CD4-positive, alpha-beta memory T cell (primary cell): ENCODE results near the gene DCPS. TPM values are rescaled to one million over a fixed set of nuclear protein-coding genes. Genes with fewer than 3 reads are reported as not detected.
A peak's percentile ranks its signal among the peaks of the same experiment; 100 is the strongest.

Experiments used
- CTCF ChIA-PET: fragments of 350-600 bp; sonication (Branson Sonifier 250); formaldehyde crosslinking; loops from one replicate; lab custom pipeline; 2021; ENCODE audit warnings: inconsistent platforms; ENCODE audit not compliant: partially characterized antibody; lab: Charles Lee
- POLR2A ChIA-PET: fragments of 350-600 bp; sonication (Branson Sonifier 250); formaldehyde crosslinking; loops from one replicate; lab custom pipeline; 2021; ENCODE audit not compliant: partially characterized antibody; lab: Charles Lee
- DNase-seq, 5 donors: peaks; one replicate each; pipeline versions ENCODE4 v3.0.0 to v3.0.0-alpha.2; 2020 to 2022; ENCODE audit warnings: mixed read lengths in 1 of 5
- H3K27ac ChIP-seq: one replicate; pipeline ENCODE4 v1.7.0; 2013; ENCODE audit warnings: low read depth, low read length
- H3K27me3 ChIP-seq: 2 replicates; pipeline ENCODE4 v1.7.0; 2013; ENCODE audit warnings: mild to moderate bottlenecking, low read length, moderate library complexity; ENCODE audit not compliant: insufficient read depth
- H3K36me3 ChIP-seq: 2 replicates; pipeline ENCODE4 v1.7.0; 2013; ENCODE audit warnings: mild to moderate bottlenecking, low read length, moderate library complexity; ENCODE audit not compliant: insufficient read depth
- H3K4me1 ChIP-seq: 2 replicates; pipeline ENCODE4 v1.7.0; 2013; ENCODE audit warnings: mild to moderate bottlenecking, low read length, moderate library complexity; ENCODE audit not compliant: insufficient read depth
- H3K4me3 ChIP-seq, 2 donors: one replicate each; pipeline ENCODE4 v1.7.0; 2013; ENCODE audit warnings: low read length in 2 of 2, mild to moderate bottlenecking in 1 of 2
- H3K9me3 ChIP-seq, 2 donors: one replicate each; pipeline ENCODE4 v1.7.0; 2013; ENCODE audit warnings: low read length in 2 of 2, control low read depth in 1 of 2; ENCODE audit not compliant: control insufficient read depth in 1 of 2
- H3K27ac Mint-ChIP-seq, 7 donors: one replicate each; pipeline ENCODE4 v1.8.0; 2020 to 2021; ENCODE audit warnings: mixed read lengths in 7 of 7, mild to moderate bottlenecking in 6 of 7, inconsistent platforms in 3 of 7, moderate library complexity in 3 of 7
- H3K27me3 Mint-ChIP-seq, 2 donors: one replicate each; pipeline ENCODE4 v1.8.0; 2020 to 2021; ENCODE audit warnings: mixed read lengths in 2 of 2
- H3K36me3 Mint-ChIP-seq, 2 donors: one replicate each; pipeline ENCODE4 v1.8.0; 2020 to 2021; ENCODE audit warnings: mixed read lengths in 2 of 2, inconsistent platforms in 1 of 2, mild to moderate bottlenecking in 1 of 2
- H3K4me1 Mint-ChIP-seq, 4 donors: one replicate each; pipeline ENCODE4 v1.8.0; 2020 to 2021; ENCODE audit warnings: mixed read lengths in 4 of 4, mild to moderate bottlenecking in 1 of 4
- H3K4me3 Mint-ChIP-seq, 8 donors: one replicate each; pipeline ENCODE4 v1.8.0; 2020 to 2021; ENCODE audit warnings: mixed read lengths in 8 of 8, mild to moderate bottlenecking in 7 of 8, moderate library complexity in 6 of 8, inconsistent platforms in 3 of 8
- H3K9me3 Mint-ChIP-seq, 8 donors: one replicate each; pipeline ENCODE4 v1.8.0; 2020 to 2021; ENCODE audit warnings: mixed read lengths in 8 of 8, mild to moderate bottlenecking in 5 of 8, inconsistent platforms in 3 of 8, moderate library complexity in 1 of 8
- intact Hi-C: fragments of 100-400 bp; cut with micrococcal nuclease; formaldehyde crosslinking; loops from one replicate; pipeline ENCODE4 v1.15.1; 2023
- polyA plus RNA-seq, 2 donors: library from polyadenylated mRNA; unstranded; fragments of 300-500 nt; fragmentation: Illumina TruSeq; gene quantifications; one replicate each; pipeline ENCODE4 v1.2.3, GENCODE V29; 2021
- total RNA-seq, 2 experiments: library from RNA; stranded (reverse); gene quantifications; one replicate each; pipeline ENCODE4 v1.2.3, GENCODE V29; 2021

Gene DCPS
- total and polyA plus RNA-seq, 4 experiments from 2014 or later: 20.2 to 48.0 (median 30.7) TPM

GRCh38 chr11:126282736-126283591 lies 20.9 kb upstream of the DCPS start, which contains the start of gene TIRAP:
Gene TIRAP, plus strand, starts transcription at chr11:126283093. Its CDS starts 7,802 bp downstream, at chr11:126290895.
- ChIA-PET CTCF (interaction anchor here (0.8 to 1.8 kb wide), 4 partner anchors 13 to 28 kb away, joined by 3 to 8 read pairs (median 4); partner anchors contain the start of genes DCPS and SRPRA), POLR2A (interaction anchor here (0.6 to 5.7 kb wide), 15 partner anchors 8 to 658 kb away, joined by 3 to 101 read pairs (median 4); partner anchors contain the start of genes CHEK1, DCPS, FAM118B and FOXRED1)
- H3K27me3 Mint-ChIP-seq: no peaks in the 10 kb centered on the region
- no peaks in the 10 kb centered on the region for H3K9me3 ChIP-seq
- no peaks in the 10 kb centered on the region for H3K36me3 ChIP-seq
- peak within 1 kb of the TSS; percentile 90 to 99 (median 96) for H3K4me3 Mint-ChIP-seq
- intact Hi-C loops: loop anchor here (1.0 to 10.0 kb wide), 6 partner anchors 14 to 658 kb away; partner anchors contain the start of genes CDON, CHEK1, DCPS and FAM118B
- H3K27ac ChIP-seq: peak within 1 kb of the TSS; percentile 77
- peak within 1 kb of the TSS; percentile 86 to 99 (median 98) for H3K27ac Mint-ChIP-seq
- H3K9me3 Mint-ChIP-seq: no peaks in the 10 kb centered on the region
- H3K4me3 ChIP-seq: peak within 1 kb of the TSS; percentile 83 to 98
- peaks cover 30 to 63% (median 47%) of the 10 kb centered on the region in 4 donors for H3K4me1 Mint-ChIP-seq
- peaks cover 2 to 14% of the 10 kb centered on the region in 2 donors for H3K36me3 Mint-ChIP-seq
- DNase-seq: peak; percentile 75 to 81 (median 77)
- H3K4me1 ChIP-seq: peaks cover 43% of the 10 kb centered on the region
- no peaks in the 10 kb centered on the region for H3K27me3 ChIP-seq

DNA sequence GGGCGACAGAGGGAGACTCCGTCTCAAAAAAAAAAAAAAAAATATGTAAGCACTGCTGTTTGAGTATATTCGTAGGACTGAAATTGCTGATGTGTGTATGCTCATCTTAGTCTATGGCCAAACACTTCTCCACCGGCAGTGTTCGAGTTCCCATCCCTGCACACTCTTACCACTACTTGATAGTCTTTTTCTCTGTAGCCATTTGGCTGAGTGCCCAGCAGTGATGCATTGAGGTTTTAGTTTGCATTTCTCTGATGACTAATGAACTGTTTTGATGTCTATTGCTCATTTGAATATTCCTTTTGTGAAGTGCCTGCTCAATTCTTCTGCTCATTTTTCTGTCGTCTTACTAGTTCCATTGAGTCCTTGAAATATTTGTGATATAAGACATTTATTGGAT lies 19.0 kb upstream of the DCPS start:
- no peak overlapping the region for H3K27ac ChIP-seq
- ChIA-PET CTCF (no interaction called here), POLR2A (interaction anchor here (0.7 to 5.7 kb wide), 2 partner anchors 14 to 398 kb away, joined by 3 to 101 read pairs; partner anchors contain the start of genes FOXRED1 and SRPRA)
- H3K4me3 Mint-ChIP-seq: peak overlapping the region; percentile 83 to 97 (median 88)
- intact Hi-C loops: loop anchor here (5.0 to 10.0 kb wide), 3 partner anchors 72 to 660 kb away; partner anchors contain the start of genes CDON, CHEK1 and ST3GAL4
- no peaks in the 10 kb centered on the region for H3K27me3 ChIP-seq
- no peaks in the 10 kb centered on the region for H3K9me3 ChIP-seq
- H3K36me3 ChIP-seq: peaks cover 2% of the 10 kb centered on the region
- peaks cover 3 to 21% of the 10 kb centered on the region in 2 donors for H3K36me3 Mint-ChIP-seq
- no peaks in the 10 kb centered on the region for H3K9me3 Mint-ChIP-seq
- peaks cover 43% of the 10 kb centered on the region for H3K4me1 ChIP-seq
- no peak overlapping the region for H3K4me3 ChIP-seq
- H3K27ac Mint-ChIP-seq: peak overlapping the region; percentile 85 to 94 (median 91)
- DNase-seq: peak; percentile 78 to 94 (median 81)
- H3K27me3 Mint-ChIP-seq: no peaks in the 10 kb centered on the region
- peaks cover 29 to 55% (median 46%) of the 10 kb centered on the region in 4 donors for H3K4me1 Mint-ChIP-seq

- no peak overlapping the region for H3K4me3 ChIP-seq
- H3K4me3 Mint-ChIP-seq: no peak overlapping the region
- ChIA-PET POLR2A (interaction anchor here (1.2 kb wide), 1 partner anchor 20 kb away, joined by 3 read pairs; no protein-coding TSS in a partner anchor), CTCF (interaction anchor here (1.7 kb wide), 1 partner anchor 17 kb away, joined by 7 read pairs; no protein-coding TSS in a partner anchor)
- no peak overlapping the region for H3K27ac ChIP-seq
- peaks cover 16 to 27% (median 25%) of the 10 kb centered on the region in 4 donors for H3K4me1 Mint-ChIP-seq
- no peaks in the 10 kb centered on the region for H3K27me3 ChIP-seq
- H3K9me3 Mint-ChIP-seq: no peaks in the 10 kb centered on the region
- no peak for DNase-seq
- peaks cover 26% of the 10 kb centered on the region for H3K4me1 ChIP-seq
- peaks cover 12 to 39% of the 10 kb centered on the region in 2 donors for H3K36me3 Mint-ChIP-seq
- peaks cover 28% of the 10 kb centered on the region for H3K36me3 ChIP-seq
- intact Hi-C loops: loop anchor here (10.0 kb wide), 2 partner anchors 223 to 663 kb away; partner anchors contain the start of genes CDON and CHEK1
- H3K27me3 Mint-ChIP-seq: no peaks in the 10 kb centered on the region
- no peak overlapping the region for H3K27ac Mint-ChIP-seq
- H3K9me3 ChIP-seq: no peaks in the 10 kb centered on the region
These were observed 15.6 kb upstream of the DCPS start for GRCh38 chr11:126288237-126288636.

GRCh38 chr11:126290887-126291286 lies 13.0 kb upstream of the DCPS start:
- no peak overlapping the region for H3K27ac Mint-ChIP-seq
- no peaks in the 10 kb centered on the region for H3K9me3 Mint-ChIP-seq
- H3K27me3 Mint-ChIP-seq: no peaks in the 10 kb centered on the region
- no peak overlapping the region for H3K4me3 Mint-ChIP-seq
- Histone ChIP-seq H3K36me3 (peaks cover 34% of the 10 kb centered on the region), H3K4me3 (no peak overlapping the region), H3K27me3 (no peaks in the 10 kb centered on the region), H3K9me3 (no peaks in the 10 kb centered on the region), H3K27ac (no peak overlapping the region), H3K4me1 (peaks cover 1% of the 10 kb centered on the region)
- H3K36me3 Mint-ChIP-seq: peaks cover 24 to 49% of the 10 kb centered on the region in 2 donors
- no peak for DNase-seq
- CTCF ChIA-PET: interaction anchor here (1.3 to 1.8 kb wide), 2 partner anchors 9 to 20 kb away, joined by 7 to 11 read pairs; no protein-coding TSS in a partner anchor
- H3K4me1 Mint-ChIP-seq: peaks cover 8 to 14% (median 14%) of the 10 kb centered on the region in 4 donors
- intact Hi-C loops: no loop called here
- POLR2A ChIA-PET: interaction anchor here (0.6 to 1.0 kb wide), 2 partner anchors 11 to 22 kb away, joined by 3 to 4 read pairs; partner anchors contain the start of genes FOXRED1 and SRPRA

GRCh38 chr11:126293726-126294125 lies 10.1 kb upstream of the DCPS start:
- Mint-ChIP-seq H3K27ac (peak overlapping the region in 4 of 7 donors; percentile 25 to 85 (median 52)), H3K36me3 (peaks cover 27 to 49% of the 10 kb centered on the region in 2 donors), H3K4me3 (no peak overlapping the region), H3K9me3 (no peaks in the 10 kb centered on the region), H3K4me1 (peaks cover 5 to 15% (median 9%) of the 10 kb centered on the region in 4 donors), H3K27me3 (no peaks in the 10 kb centered on the region)
- Histone ChIP-seq H3K4me3 (no peak overlapping the region), H3K4me1 (no peaks in the 10 kb centered on the region), H3K9me3 (no peaks in the 10 kb centered on the region), H3K27me3 (no peaks in the 10 kb centered on the region), H3K27ac (no peak overlapping the region), H3K36me3 (peaks cover 38% of the 10 kb centered on the region)
- POLR2A ChIA-PET: interaction anchor here (1.0 to 3.9 kb wide), 2 partner anchors 10 to 11 kb away, joined by 4 to 13 read pairs; partner anchors contain the start of genes DCPS and TIRAP
- intact Hi-C loops: no loop called here
- no peak for DNase-seq
- CTCF ChIA-PET: interaction anchor here (1.4 kb wide), 1 partner anchor 17 kb away, joined by 5 read pairs; no protein-coding TSS in a partner anchor

DNA sequence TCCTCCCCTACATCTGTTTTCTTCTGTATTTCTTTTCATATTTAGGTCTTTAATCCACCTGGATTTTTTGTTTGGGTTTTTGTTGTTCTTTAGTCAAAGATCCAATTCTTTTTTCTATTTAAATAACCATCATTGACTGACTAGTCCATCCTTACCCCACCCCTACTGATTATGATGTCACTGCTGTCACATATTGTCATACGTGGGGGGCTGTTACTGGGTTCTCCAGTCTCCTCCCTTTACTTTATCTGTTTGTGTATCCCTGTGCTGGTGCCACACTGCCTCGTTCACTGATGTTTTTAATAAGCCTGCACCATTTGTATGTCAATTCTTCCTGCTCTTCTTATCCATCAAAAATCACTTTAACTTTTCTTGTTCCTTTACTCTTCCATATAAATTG lies 6.9 kb upstream of the DCPS start:
- POLR2A ChIA-PET: no interaction called here
- Histone ChIP-seq H3K9me3 (no peaks in the 10 kb centered on the region), H3K27me3 (no peaks in the 10 kb centered on the region), H3K4me3 (no peak overlapping the region), H3K36me3 (peaks cover 17% of the 10 kb centered on the region), H3K4me1 (no peaks in the 10 kb centered on the region), H3K27ac (no peak overlapping the region)
- H3K36me3 Mint-ChIP-seq: peaks cover 17 to 31% of the 10 kb centered on the region in 2 donors
- H3K9me3 Mint-ChIP-seq: no peaks in the 10 kb centered on the region
- no peak for DNase-seq
- peaks cover 5 to 15% (median 8%) of the 10 kb centered on the region in 4 donors for H3K4me1 Mint-ChIP-seq
- H3K27me3 Mint-ChIP-seq: no peaks in the 10 kb centered on the region
- H3K4me3 Mint-ChIP-seq: no peak overlapping the region
- H3K27ac Mint-ChIP-seq: peak overlapping the region in 1 of 7 donors; percentile 57
- CTCF ChIA-PET: no interaction called here
- intact Hi-C loops: no loop called here
